ENCODE results near the gene NLRC5.
A peak's percentile ranks its signal among the peaks of the same experiment; 100 is the strongest.
"Not testable (repeated sequence)": the region's sequence is repeated elsewhere in the genome, so short reads cannot be mapped to it uniquely, and the experiment has no call there.

NLRC5 gene

DNA sequence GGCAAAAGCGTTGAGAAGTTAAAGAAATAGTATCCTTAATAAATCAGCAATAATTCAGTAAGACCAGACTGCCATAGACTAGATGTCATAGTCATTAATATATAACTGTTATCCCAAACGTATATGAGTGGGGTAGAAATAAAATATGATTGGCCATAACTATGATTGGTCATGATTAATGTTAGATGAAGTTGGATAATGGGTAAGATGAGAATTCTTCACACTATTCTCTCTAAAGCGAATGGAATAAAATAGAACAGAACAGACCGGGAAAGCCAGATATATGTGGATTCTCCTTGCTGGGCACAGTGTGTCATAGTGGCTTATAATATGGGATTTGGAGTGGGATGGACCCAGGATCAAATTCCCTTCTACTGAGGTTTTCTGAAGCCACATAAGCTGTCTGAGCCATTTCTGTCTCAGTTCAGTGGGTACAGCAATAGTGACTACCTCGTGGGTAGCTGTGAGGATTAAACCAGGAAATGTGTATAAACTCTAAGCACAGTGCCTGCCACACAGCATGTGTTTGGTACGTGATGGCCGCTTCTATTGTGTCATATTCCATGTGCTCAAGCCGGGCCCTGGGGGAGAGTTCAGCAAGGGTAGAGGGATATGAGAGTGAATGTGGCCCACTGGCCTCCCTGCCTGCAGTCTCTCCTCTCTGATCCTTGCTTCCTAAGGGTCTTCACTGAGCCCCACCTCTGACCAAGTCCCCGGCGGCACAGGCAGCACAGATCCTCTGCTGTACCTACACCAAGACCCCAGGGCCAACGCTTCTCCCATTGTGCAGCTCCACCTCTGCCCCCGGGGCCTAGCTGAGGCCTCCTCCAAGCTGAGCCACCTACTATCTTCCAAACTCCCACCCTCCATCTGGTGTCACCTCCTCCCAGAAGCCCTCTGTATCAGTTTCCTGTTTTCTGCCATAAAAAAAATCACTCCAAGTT, 23.9 kb upstream of the NLRC5 start:
- Histone ChIP-seq H3K36me3 (ENCODE audit: control insufficient read depth, insufficient read depth, low read length) (no peaks in the 10 kb centered on the region), H3K9ac (ENCODE audit: low read length) (no peak overlapping the region), H3K4me1 (ENCODE audit: control insufficient read depth, insufficient read depth, low read length) (no peaks in the 10 kb centered on the region), H3K4me3 (ENCODE audit: low read length) (no peak overlapping the region), H3K27ac (ENCODE audit: low read depth, low read length) (peak overlapping the region; percentile 45), H3K27me3 (ENCODE audit: control insufficient read depth, insufficient read depth, low read length) (no peaks in the 10 kb centered on the region)

DNA sequence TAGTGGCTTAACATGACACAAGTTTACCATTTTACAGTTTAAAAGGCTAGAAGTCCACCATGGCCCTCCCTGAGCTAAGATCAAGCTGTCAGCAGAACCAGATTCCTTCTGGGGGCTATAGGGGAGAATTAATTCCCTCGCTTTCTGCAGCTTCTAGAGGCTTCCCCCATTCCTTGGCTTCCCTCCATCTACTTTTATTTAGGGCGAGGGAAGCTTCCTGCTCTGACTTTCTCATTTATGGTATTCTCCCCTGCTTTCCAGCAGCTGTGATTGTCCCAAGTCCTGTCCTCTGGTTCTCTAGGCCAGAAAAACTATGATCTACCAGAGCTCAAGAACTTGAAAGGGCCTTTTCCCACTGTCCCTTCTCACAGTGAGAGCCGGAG, 23.3 kb upstream of the NLRC5 start:
- Histone ChIP-seq H3K36me3 (ENCODE audit: control insufficient read depth, insufficient read depth, low read length) (no peaks in the 10 kb centered on the region), H3K4me1 (ENCODE audit: control insufficient read depth, insufficient read depth, low read length) (no peaks in the 10 kb centered on the region), H3K27ac (ENCODE audit: low read depth, low read length) (peak overlapping the region; percentile 45), H3K4me3 (ENCODE audit: low read length) (no peak overlapping the region), H3K27me3 (ENCODE audit: control insufficient read depth, insufficient read depth, low read length) (no peaks in the 10 kb centered on the region), H3K9ac (ENCODE audit: low read length) (no peak overlapping the region)

DNA sequence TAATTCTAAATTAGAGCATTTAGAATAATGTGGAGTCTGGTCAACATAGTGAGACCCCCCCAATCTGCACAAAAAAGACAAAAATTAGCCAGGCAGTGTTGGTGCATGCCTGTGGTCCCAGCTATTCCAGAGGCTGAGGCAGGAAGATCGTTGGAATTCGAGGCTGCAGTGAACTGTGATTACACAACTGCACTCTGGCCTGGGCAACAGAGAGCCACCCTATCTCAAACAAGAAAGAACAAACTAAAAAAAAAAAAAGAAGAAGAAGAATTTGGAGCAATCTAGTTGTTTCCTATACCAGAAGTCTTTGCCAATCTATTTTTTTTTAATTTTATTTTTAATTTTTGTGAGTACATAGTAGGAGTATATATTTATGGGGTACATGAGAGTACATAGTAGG, 21.6 kb upstream of the NLRC5 start:
- H3K27me3 ChIP-seq (ENCODE audit: control insufficient read depth, insufficient read depth, low read length) = no peaks in the 10 kb centered on the region
- H3K9ac ChIP-seq (ENCODE audit: low read length) = no peak overlapping the region
- no peak overlapping the region for H3K4me3 ChIP-seq (ENCODE audit: low read length)
- no peak overlapping the region for H3K27ac ChIP-seq (ENCODE audit: low read depth, low read length)
- no peaks in the 10 kb centered on the region for H3K4me1 ChIP-seq (ENCODE audit: control insufficient read depth, insufficient read depth, low read length)
- H3K36me3 ChIP-seq (ENCODE audit: control insufficient read depth, insufficient read depth, low read length) = no peaks in the 10 kb centered on the region

DNA sequence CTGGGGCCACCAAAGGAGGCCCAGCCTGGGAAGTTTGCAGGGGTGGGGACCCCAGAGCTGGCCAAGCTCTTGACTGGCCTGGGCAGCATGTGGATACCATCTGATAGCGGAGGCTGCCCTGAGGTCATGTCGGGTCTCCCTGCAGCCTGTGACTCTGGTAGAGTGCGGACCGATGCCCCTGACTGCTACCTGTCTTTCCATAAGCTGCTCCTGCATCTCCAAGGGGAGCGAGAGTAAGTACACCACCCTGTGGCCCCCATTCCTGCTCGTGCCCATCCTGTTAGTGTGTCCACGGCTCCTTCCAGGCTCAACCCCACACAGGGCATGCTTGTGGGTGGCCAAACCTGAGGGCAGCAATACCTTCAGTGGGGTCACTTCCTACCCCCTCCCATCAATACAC, 19.6 kb upstream of the NLRC5 start:
- H3K4me3 ChIP-seq (ENCODE audit: low read length) = no peak overlapping the region
- no peaks in the 10 kb centered on the region for H3K36me3 ChIP-seq (ENCODE audit: control insufficient read depth, insufficient read depth, low read length)
- H3K9ac ChIP-seq (ENCODE audit: low read length) = no peak overlapping the region
- H3K27ac ChIP-seq (ENCODE audit: low read depth, low read length) = no peak overlapping the region
- H3K27me3 ChIP-seq (ENCODE audit: control insufficient read depth, insufficient read depth, low read length) = no peaks in the 10 kb centered on the region
- no peaks in the 10 kb centered on the region for H3K4me1 ChIP-seq (ENCODE audit: control insufficient read depth, insufficient read depth, low read length)

DNA sequence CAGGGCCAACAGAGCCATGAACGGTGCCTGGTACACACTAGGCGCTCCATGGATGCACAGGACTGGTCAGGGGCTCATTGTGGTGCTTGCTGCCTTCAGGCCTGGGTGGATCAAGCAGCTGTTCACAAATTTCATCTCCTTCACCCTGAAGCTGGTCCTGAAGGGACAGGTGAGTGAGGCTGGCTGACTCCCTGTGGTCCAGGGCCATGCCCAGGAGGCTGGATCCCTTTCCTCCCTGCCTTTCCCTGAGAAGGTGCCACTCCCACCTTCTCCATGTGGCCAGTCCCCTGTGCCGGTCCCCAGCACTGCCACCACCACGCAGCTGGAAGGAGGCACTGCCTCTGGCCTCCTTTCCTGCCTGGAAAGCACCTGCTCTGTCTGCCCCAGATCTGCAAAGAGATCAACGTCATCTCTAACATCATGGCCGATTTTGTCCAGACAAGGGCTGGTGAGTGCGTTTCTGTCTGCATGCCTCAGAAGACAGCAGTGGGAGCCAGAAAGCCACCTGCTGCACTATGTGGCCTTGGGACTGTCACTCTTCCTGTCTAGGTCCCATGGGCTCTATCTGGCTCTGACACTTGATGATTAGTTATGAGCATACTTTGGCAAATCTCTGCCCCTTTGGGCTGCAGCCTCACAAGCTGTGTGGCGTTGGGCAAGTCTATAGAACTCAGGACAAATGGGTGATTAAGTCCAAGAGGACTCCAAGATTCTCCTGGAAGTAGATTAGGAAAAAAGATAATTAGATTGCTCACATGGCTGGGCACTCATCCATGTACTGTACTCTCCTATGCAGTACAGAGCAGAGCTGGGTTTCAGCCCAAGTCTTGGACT, 18.2 kb upstream of the NLRC5 start:
- Histone ChIP-seq H3K4me1 (ENCODE audit: control insufficient read depth, insufficient read depth, low read length) (no peaks in the 10 kb centered on the region), H3K27me3 (ENCODE audit: control insufficient read depth, insufficient read depth, low read length) (no peaks in the 10 kb centered on the region), H3K9ac (ENCODE audit: low read length) (no peak overlapping the region), H3K4me3 (ENCODE audit: low read length) (no peak overlapping the region), H3K27ac (ENCODE audit: low read depth, low read length) (no peak overlapping the region), H3K36me3 (ENCODE audit: control insufficient read depth, insufficient read depth, low read length) (no peaks in the 10 kb centered on the region)

DNA sequence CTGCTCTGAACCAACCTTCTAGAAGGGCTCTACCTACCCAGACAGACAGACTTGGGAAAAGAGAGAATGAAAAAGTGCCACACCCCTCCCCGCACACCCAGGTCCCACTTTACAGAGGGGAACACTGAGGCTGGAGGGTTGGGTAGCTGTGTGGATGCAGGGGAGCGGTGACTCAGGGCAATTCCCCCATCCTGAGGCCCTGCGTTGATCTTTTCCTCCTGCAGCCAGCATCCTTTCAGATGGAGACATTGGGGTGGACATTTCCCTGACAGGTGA, 17.7 kb upstream of the NLRC5 start:
- no peaks in the 10 kb centered on the region for H3K36me3 ChIP-seq (ENCODE audit: control insufficient read depth, insufficient read depth, low read length)
- no peak overlapping the region for H3K9ac ChIP-seq (ENCODE audit: low read length)
- no peaks in the 10 kb centered on the region for H3K4me1 ChIP-seq (ENCODE audit: control insufficient read depth, insufficient read depth, low read length)
- H3K4me3 ChIP-seq (ENCODE audit: low read length) = no peak overlapping the region
- no peak overlapping the region for H3K27ac ChIP-seq (ENCODE audit: low read depth, low read length)
- no peaks in the 10 kb centered on the region for H3K27me3 ChIP-seq (ENCODE audit: control insufficient read depth, insufficient read depth, low read length)

DNA sequence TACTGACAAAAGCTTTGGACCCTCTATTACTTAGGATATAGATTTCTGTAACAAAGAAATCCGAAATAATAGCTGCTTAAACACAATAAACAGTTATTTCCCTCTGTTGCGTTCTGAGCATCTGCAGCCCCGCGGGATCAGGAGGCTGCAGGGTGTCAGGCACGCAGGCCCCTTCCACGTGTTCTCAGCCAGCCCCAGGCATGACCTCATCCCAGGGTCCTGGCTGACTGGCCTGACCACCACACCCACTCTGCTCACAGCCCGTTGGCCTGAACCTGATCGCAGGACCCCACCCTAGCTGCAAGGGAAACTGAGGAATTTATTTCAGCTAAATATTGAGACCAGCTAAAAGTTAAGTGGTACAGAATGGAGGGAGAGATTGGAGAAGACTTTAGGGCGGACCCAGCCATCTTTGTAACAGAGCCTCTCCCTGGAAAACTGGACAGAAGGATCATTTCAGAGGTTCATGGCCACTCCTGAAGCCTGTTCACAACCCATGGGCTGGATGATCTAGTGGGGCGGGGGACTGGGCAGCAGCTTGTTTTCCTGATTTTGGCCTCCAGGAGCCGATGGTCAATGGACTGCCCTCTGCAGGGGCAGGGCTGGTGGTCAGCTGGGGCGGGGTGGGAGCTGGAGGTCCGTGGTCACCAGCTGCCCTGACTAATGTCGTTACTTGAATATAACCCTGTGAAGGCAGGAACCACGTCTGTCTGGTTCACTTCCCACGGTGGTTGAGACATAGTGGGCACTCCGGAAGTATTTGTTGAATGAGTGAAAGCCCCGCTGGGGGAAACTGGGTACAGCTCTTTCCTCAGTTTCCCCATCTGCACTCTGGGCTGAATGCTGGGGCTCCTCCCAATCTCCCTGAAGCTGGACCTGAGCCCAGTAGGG, 16.7 kb upstream of the NLRC5 start:
- no peak overlapping the region for H3K27ac ChIP-seq (ENCODE audit: low read depth, low read length)

DNA sequence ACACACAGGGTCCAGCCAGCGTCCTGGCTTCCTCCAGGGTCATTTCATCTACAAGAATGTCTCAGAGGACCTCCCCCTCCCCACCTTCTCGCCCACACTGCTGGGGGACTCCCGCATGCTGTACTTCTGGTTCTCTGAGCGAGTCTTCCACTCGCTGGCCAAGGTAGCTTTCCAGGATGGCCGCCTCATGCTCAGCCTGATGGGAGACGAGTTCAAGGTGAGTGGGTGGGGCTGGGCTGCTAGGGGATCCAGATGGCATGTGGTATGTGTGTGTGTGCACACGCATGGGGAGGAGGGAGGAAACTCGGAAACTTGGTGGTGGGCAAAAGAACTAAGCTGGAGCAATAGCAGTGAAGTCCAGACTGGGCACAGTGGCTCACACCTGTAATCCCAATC, 16.1 kb upstream of the NLRC5 start:
- Histone ChIP-seq H3K4me3 (ENCODE audit: low read length) (no peak overlapping the region), H3K27ac (ENCODE audit: low read depth, low read length) (no peak overlapping the region), H3K27me3 (ENCODE audit: control insufficient read depth, insufficient read depth, low read length) (no peaks in the 10 kb centered on the region), H3K9ac (ENCODE audit: low read length) (no peak overlapping the region), H3K4me1 (ENCODE audit: control insufficient read depth, insufficient read depth, low read length) (no peaks in the 10 kb centered on the region), H3K36me3 (ENCODE audit: control insufficient read depth, insufficient read depth, low read length) (no peaks in the 10 kb centered on the region)

More for the DNA sequence above, 16.7 kb upstream of the NLRC5 start:
- no peaks in the 10 kb centered on the region for H3K4me1 ChIP-seq (ENCODE audit: control insufficient read depth, insufficient read depth, low read length)
- H3K27me3 ChIP-seq (ENCODE audit: control insufficient read depth, insufficient read depth, low read length) = no peaks in the 10 kb centered on the region
- H3K9ac ChIP-seq (ENCODE audit: low read length) = no peak overlapping the region
- no peaks in the 10 kb centered on the region for H3K36me3 ChIP-seq (ENCODE audit: control insufficient read depth, insufficient read depth, low read length)
- H3K4me3 ChIP-seq (ENCODE audit: low read length) = no peak overlapping the region

DNA sequence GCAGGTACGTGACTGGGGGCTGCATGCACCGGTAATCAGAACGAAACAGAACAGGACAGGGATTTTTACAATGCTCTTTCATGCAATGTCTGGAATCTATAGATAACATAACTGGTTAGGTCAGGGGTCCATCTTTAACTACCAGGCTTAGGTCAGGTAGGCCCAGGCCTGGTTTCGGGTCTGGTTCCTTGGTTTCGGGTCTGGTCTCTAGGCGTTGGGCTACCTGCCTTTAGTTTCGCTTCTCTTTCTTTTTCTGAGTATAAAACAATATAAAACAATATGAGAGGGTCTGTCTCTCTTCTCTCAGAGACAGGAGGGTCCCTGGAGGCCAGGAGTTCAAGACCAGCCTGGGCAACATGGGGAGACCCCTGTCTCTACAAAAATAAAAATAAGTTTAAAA, 15.5 kb upstream of the NLRC5 start:
- H3K36me3 ChIP-seq (ENCODE audit: control insufficient read depth, insufficient read depth, low read length); H3K4me1 ChIP-seq (ENCODE audit: control insufficient read depth, insufficient read depth, low read length); H3K9ac ChIP-seq (ENCODE audit: low read length); H3K27ac ChIP-seq (ENCODE audit: low read depth, low read length); H3K27me3 ChIP-seq (ENCODE audit: control insufficient read depth, insufficient read depth, low read length); H3K4me3 ChIP-seq (ENCODE audit: low read length): not testable (repeated sequence)

DNA sequence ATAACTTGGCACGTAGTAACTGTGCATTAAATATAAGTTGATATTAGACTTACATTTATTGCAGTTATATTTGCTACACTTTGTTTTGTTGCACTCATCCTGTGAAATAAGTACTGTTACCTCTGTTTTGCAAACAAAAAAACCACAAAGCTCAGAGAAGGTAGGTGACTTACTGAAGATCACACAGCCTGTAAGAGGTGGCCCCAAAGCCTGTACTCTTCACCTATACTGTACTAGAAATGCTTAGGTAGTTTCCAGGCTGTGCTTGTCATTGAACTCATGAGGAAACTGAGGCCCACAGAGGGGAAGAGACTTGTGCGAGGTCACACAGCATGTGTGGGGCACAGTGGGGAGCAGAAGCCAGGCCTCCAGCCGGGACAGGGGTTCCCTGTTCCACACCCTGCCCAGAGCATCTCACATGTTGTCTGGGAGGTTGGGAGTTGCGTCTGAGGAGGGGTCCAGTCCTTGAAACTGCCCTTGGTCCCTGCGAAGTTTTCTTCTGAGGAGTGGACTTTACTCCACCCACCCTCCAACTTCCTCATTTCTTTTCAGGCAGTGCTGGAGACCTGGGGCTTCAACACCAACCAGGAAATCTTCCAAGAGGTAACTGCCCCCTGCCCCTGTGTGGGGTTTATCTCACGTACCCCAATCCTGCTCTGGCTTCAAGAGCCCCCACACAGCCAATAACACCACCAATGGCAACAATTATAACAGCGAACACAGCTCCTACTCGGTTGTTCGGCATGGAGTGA, 14.6 kb upstream of the NLRC5 start:
- Histone ChIP-seq H3K9ac (ENCODE audit: low read length) (no peak overlapping the region), H3K27me3 (ENCODE audit: control insufficient read depth, insufficient read depth, low read length) (no peaks in the 10 kb centered on the region), H3K27ac (ENCODE audit: low read depth, low read length) (no peak overlapping the region), H3K36me3 (ENCODE audit: control insufficient read depth, insufficient read depth, low read length) (no peaks in the 10 kb centered on the region), H3K4me3 (ENCODE audit: low read length) (no peak overlapping the region), H3K4me1 (ENCODE audit: control insufficient read depth, insufficient read depth, low read length) (no peaks in the 10 kb centered on the region)

DNA sequence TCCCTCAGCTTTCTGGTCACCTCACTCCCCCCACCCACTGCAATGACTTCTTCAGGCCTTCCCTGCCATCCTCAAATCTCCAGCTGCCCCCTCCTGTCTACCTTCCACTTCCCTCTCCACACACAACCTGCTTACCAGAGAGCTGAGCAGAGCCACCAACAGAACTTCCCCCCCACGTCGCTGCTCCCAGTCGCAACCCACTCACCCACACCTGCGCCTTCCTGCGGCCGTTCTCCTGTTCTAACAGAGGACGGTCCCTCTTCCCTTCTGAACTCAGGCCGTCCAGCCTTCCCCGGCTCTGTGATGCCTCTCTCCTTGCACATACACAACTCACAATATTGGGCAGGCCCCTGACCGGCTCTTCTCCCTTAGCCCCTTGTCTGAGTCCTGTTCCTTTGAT, 13.6 kb upstream of the NLRC5 start:
- H3K27ac ChIP-seq (ENCODE audit: low read depth, low read length) = no peak overlapping the region

DNA sequence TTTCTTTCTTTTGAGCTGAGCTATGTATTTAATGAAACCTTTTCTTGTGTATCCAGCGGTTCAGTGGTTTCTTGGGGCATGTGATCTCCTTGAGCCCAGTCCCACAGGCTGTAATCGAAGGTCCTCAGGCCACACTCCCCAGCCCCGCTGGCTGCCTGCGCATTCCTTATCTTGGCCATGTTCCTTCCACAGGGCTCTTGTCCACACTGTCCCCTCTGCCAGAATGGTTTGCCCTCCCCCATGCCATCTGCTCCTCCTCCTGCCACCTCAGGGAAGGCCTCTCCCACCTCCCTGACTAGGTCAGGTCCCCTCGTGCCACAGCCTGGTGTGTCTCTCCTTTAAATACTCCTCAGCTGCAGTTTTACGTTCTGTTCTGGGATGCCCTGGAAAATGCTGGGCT, 12.1 kb upstream of the NLRC5 start:
- H3K27ac ChIP-seq (ENCODE audit: low read depth, low read length) = no peak overlapping the region
- H3K36me3 ChIP-seq (ENCODE audit: control insufficient read depth, insufficient read depth, low read length) = no peaks in the 10 kb centered on the region
- H3K9ac ChIP-seq (ENCODE audit: low read length) = no peak overlapping the region
- H3K4me1 ChIP-seq (ENCODE audit: control insufficient read depth, insufficient read depth, low read length) = no peaks in the 10 kb centered on the region
- H3K27me3 ChIP-seq (ENCODE audit: control insufficient read depth, insufficient read depth, low read length) = no peaks in the 10 kb centered on the region
- no peak overlapping the region for H3K4me3 ChIP-seq (ENCODE audit: low read length)

More for the DNA sequence above, 13.6 kb upstream of the NLRC5 start:
- no peaks in the 10 kb centered on the region for H3K36me3 ChIP-seq (ENCODE audit: control insufficient read depth, insufficient read depth, low read length)
- H3K9ac ChIP-seq (ENCODE audit: low read length) = no peak overlapping the region
- H3K4me1 ChIP-seq (ENCODE audit: control insufficient read depth, insufficient read depth, low read length) = no peaks in the 10 kb centered on the region
- no peak overlapping the region for H3K4me3 ChIP-seq (ENCODE audit: low read length)
- H3K27me3 ChIP-seq (ENCODE audit: control insufficient read depth, insufficient read depth, low read length) = no peaks in the 10 kb centered on the region

All from rectal smooth muscle tissue (tissue), 1 donor.